Stimulated activated naive B cell treated with anti-CD40 and anti-IgM and Interleukin-4, amounts not matched to agents 10 μg/mL and 1 μg/mL and 100 μg/mL, for 72 hours (primary cell): ENCODE data around the gene EMSY.
"Not testable (repeated sequence)": the region's sequence is repeated elsewhere in the genome, so short reads cannot be mapped to it uniquely, and the experiment has no call there.

Experiments used
- ATAC-seq, 2 donors: fragments of 150-1000 bp; cut with Tn5 transposase; replicated peaks; 2 replicates each; pipeline ENCODE4 v1.10.0; 2021; ENCODE audit warnings: moderate library complexity in 1 of 2
- DNase-seq: peaks from one replicate; pipeline ENCODE4 v3.0.0; 2021
- H3K27ac Mint-ChIP-seq: one replicate; pipeline ENCODE4 v1.8.0; 2022; ENCODE audit warnings: mild to moderate bottlenecking, mixed read lengths
- H3K27me3 Mint-ChIP-seq, 2 donors: one replicate each; pipeline ENCODE4 v1.8.0; 2022; ENCODE audit warnings: mixed read lengths in 2 of 2
- H3K36me3 Mint-ChIP-seq, 2 donors: one replicate each; pipeline ENCODE4 v1.8.0; 2022; ENCODE audit warnings: mixed read lengths in 2 of 2, mild to moderate bottlenecking in 1 of 2
- H3K4me1 Mint-ChIP-seq, 2 donors: one replicate each; pipeline ENCODE4 v1.8.0; 2022; ENCODE audit warnings: mixed read lengths in 2 of 2, mild to moderate bottlenecking in 1 of 2
- H3K4me3 Mint-ChIP-seq, 2 donors: one replicate each; pipeline ENCODE4 v1.8.0; 2022; ENCODE audit warnings: mild to moderate bottlenecking in 2 of 2, mixed read lengths in 2 of 2, moderate library complexity in 1 of 2
- H3K9me3 Mint-ChIP-seq, 2 donors: one replicate each; pipeline ENCODE4 v1.8.0; 2022; ENCODE audit warnings: mixed read lengths in 2 of 2, mild to moderate bottlenecking in 1 of 2

Gene EMSY

GRCh38 chr11:76444384-76445120 is at the start of gene EMSY:
Gene EMSY, plus strand, starts transcription at chr11:76445018. Its CDS starts 1,921 bp downstream, at chr11:76446939.
- H3K4me3 Mint-ChIP-seq, result peak within 1 kb of the TSS; percentile 95 to 99
- DNase-seq, result peak; percentile 93
- peak; percentile 94 to 96 for ATAC-seq
- no peaks in the 10 kb centered on the region for H3K9me3 Mint-ChIP-seq
- peak within 1 kb of the TSS; percentile 97 for H3K27ac Mint-ChIP-seq
- H3K36me3 Mint-ChIP-seq, result peaks cover 9 to 19% of the 10 kb centered on the region in 2 donors
- peaks cover 9 to 36% of the 10 kb centered on the region in 2 donors for H3K4me1 Mint-ChIP-seq
- H3K27me3 Mint-ChIP-seq, result no peaks in the 10 kb centered on the region

GRCh38 chr11:76395296-76395695 is 49.5 kb upstream of the EMSY start:
- Mint-ChIP-seq H3K27ac (no peak overlapping the region), H3K36me3 (no peaks in the 10 kb centered on the region)

GRCh38 chr11:76397383-76397782 is 47.4 kb upstream of the EMSY start:
- H3K9me3 Mint-ChIP-seq, result no peaks in the 10 kb centered on the region
- H3K27ac Mint-ChIP-seq, result no peak overlapping the region
- DNase-seq, result no peak
- no peaks in the 10 kb centered on the region for H3K36me3 Mint-ChIP-seq
- H3K4me3 Mint-ChIP-seq, result no peak overlapping the region
- ATAC-seq, result peak; percentile 23 to 27
- H3K27me3 Mint-ChIP-seq, result no peaks in the 10 kb centered on the region
- peaks cover 7 to 10% of the 10 kb centered on the region in 2 donors for H3K4me1 Mint-ChIP-seq

More at GRCh38 chr11:76395296-76395695, 49.5 kb upstream of the EMSY start:
- DNase-seq (no peak), ATAC-seq (no peak)
- Mint-ChIP-seq H3K4me1 (peaks cover 9 to 16% of the 10 kb centered on the region in 2 donors), H3K9me3 (no peaks in the 10 kb centered on the region), H3K27me3 (no peaks in the 10 kb centered on the region), H3K4me3 (no peak overlapping the region)

GRCh38 chr11:76400967-76401366 is 43.9 kb upstream of the EMSY start:
- H3K4me1 Mint-ChIP-seq, result no peaks in the 10 kb centered on the region
- H3K4me3 Mint-ChIP-seq, result no peak overlapping the region
- no peak for DNase-seq
- H3K27me3 Mint-ChIP-seq, result peaks cover 0 to 8% of the 10 kb centered on the region in 2 donors
- H3K27ac Mint-ChIP-seq, result no peak overlapping the region
- no peaks in the 10 kb centered on the region for H3K36me3 Mint-ChIP-seq
- no peaks in the 10 kb centered on the region for H3K9me3 Mint-ChIP-seq
- ATAC-seq, result no peak

- H3K9me3 Mint-ChIP-seq, H3K27ac Mint-ChIP-seq, H3K4me1 Mint-ChIP-seq, H3K4me3 Mint-ChIP-seq, DNase-seq, H3K36me3 Mint-ChIP-seq, ATAC-seq, H3K27me3 Mint-ChIP-seq: not testable (repeated sequence)
Observed at GRCh38 chr11:76401484-76401883, 43.3 kb upstream of the EMSY start.

- ATAC-seq, result no peak
- no peaks in the 10 kb centered on the region for H3K9me3 Mint-ChIP-seq
- peaks cover 0 to 1% of the 10 kb centered on the region in 2 donors for H3K4me1 Mint-ChIP-seq
- no peak overlapping the region for H3K27ac Mint-ChIP-seq
- DNase-seq, result no peak
- no peak overlapping the region for H3K4me3 Mint-ChIP-seq
- no peaks in the 10 kb centered on the region for H3K36me3 Mint-ChIP-seq
- peaks cover 0 to 8% of the 10 kb centered on the region in 2 donors for H3K27me3 Mint-ChIP-seq
Observed at GRCh38 chr11:76406359-76406758, 38.5 kb upstream of the EMSY start.

- DNase-seq, result no peak
- Mint-ChIP-seq H3K4me1 (peaks cover 0 to 1% of the 10 kb centered on the region in 2 donors), H3K36me3 (no peaks in the 10 kb centered on the region), H3K9me3 (no peaks in the 10 kb centered on the region), H3K27me3 (peaks cover 0 to 18% of the 10 kb centered on the region in 2 donors), H3K4me3 (no peak overlapping the region), H3K27ac (no peak overlapping the region)
- ATAC-seq, result no peak
Observed at GRCh38 chr11:76408171-76408965, 36.5 kb upstream of the EMSY start.

GRCh38 chr11:76410851-76411357 is 33.9 kb upstream of the EMSY start:
- DNase-seq, result no peak
- Mint-ChIP-seq H3K36me3 (no peaks in the 10 kb centered on the region), H3K9me3 (no peaks in the 10 kb centered on the region), H3K4me3 (no peak overlapping the region), H3K4me1 (peaks cover 0 to 1% of the 10 kb centered on the region in 2 donors), H3K27ac (no peak overlapping the region), H3K27me3 (peaks cover 7 to 10% of the 10 kb centered on the region in 2 donors)
- ATAC-seq, result no peak

GRCh38 chr11:76415073-76415472 is 29.7 kb upstream of the EMSY start:
- Mint-ChIP-seq H3K4me3 (no peak overlapping the region), H3K27me3 (peaks cover 10 to 23% of the 10 kb centered on the region in 2 donors), H3K4me1 (no peaks in the 10 kb centered on the region), H3K9me3 (no peaks in the 10 kb centered on the region), H3K27ac (no peak overlapping the region), H3K36me3 (no peaks in the 10 kb centered on the region)
- ATAC-seq, result no peak
- no peak for DNase-seq

GRCh38 chr11:76419896-76420295 is 24.9 kb upstream of the EMSY start:
- no peaks in the 10 kb centered on the region for H3K9me3 Mint-ChIP-seq
- ATAC-seq (peak; percentile 44), DNase-seq (no peak)
- H3K27ac Mint-ChIP-seq, result no peak overlapping the region
- H3K36me3 Mint-ChIP-seq, result no peaks in the 10 kb centered on the region
- H3K4me1 Mint-ChIP-seq, result peaks cover 7 to 9% of the 10 kb centered on the region in 2 donors
- no peak overlapping the region for H3K4me3 Mint-ChIP-seq
- peaks cover 3 to 13% of the 10 kb centered on the region in 2 donors for H3K27me3 Mint-ChIP-seq

GRCh38 chr11:76424379-76424778 is 20.4 kb upstream of the EMSY start:
- H3K27ac Mint-ChIP-seq, result no peak overlapping the region
- no peak overlapping the region for H3K4me3 Mint-ChIP-seq
- H3K27me3 Mint-ChIP-seq, result peaks cover 0 to 15% of the 10 kb centered on the region in 2 donors
- DNase-seq (peak; percentile 7), ATAC-seq (peak; percentile 91 to 97)
- H3K4me1 Mint-ChIP-seq, result peaks cover 10 to 11% of the 10 kb centered on the region in 2 donors
- H3K36me3 Mint-ChIP-seq, result no peaks in the 10 kb centered on the region
- no peaks in the 10 kb centered on the region for H3K9me3 Mint-ChIP-seq

GRCh38 chr11:76424891-76425290 is 19.9 kb upstream of the EMSY start:
- ATAC-seq, result peak in 1 of 2 donors; percentile 11

GRCh38 chr11:76426660-76427059 is 18.2 kb upstream of the EMSY start:
- Mint-ChIP-seq H3K36me3 (no peaks in the 10 kb centered on the region), H3K4me3 (no peak overlapping the region), H3K9me3 (no peaks in the 10 kb centered on the region), H3K27ac (no peak overlapping the region), H3K27me3 (peaks cover 0 to 10% of the 10 kb centered on the region in 2 donors), H3K4me1 (peaks cover 10 to 11% of the 10 kb centered on the region in 2 donors)
- ATAC-seq, result no peak
- no peak for DNase-seq

More at GRCh38 chr11:76424891-76425290, 19.9 kb upstream of the EMSY start:
- Mint-ChIP-seq H3K36me3 (no peaks in the 10 kb centered on the region), H3K4me3 (no peak overlapping the region), H3K9me3 (no peaks in the 10 kb centered on the region), H3K27me3 (peaks cover 0 to 10% of the 10 kb centered on the region in 2 donors), H3K27ac (no peak overlapping the region), H3K4me1 (peaks cover 10 to 11% of the 10 kb centered on the region in 2 donors)
- no peak for DNase-seq

- no peak overlapping the region for H3K4me3 Mint-ChIP-seq
- H3K27ac Mint-ChIP-seq, result no peak overlapping the region
- ATAC-seq (peak in 1 of 2 donors; percentile 12), DNase-seq (no peak)
- H3K9me3 Mint-ChIP-seq, result no peaks in the 10 kb centered on the region
- H3K4me1 Mint-ChIP-seq, result peaks cover under 1 to 12% of the 10 kb centered on the region in 2 donors
- H3K36me3 Mint-ChIP-seq, result peaks cover 6 to 11% of the 10 kb centered on the region in 2 donors
- H3K27me3 Mint-ChIP-seq, result no peaks in the 10 kb centered on the region
Observed at GRCh38 chr11:76436020-76436419, 8.8 kb upstream of the EMSY start.
